Dendritic cell treated with granulocyte-macrophage colony-stimulating factor and Interleukin-4, amounts not matched to agents 40 ng/mL and 50 ng/mL, for 4 days (primary cell): Measurements from ENCODE around the gene SNW1.
"Not testable (repeated sequence)": the region's sequence is repeated elsewhere in the genome, so short reads cannot be mapped to it uniquely, and the experiment has no call there.

Experiments used
- H3K27ac Mint-ChIP-seq: one replicate; pipeline ENCODE4 v1.8.0; 2022; ENCODE audit warnings: mild to moderate bottlenecking, mixed read lengths
- H3K27me3 Mint-ChIP-seq: one replicate; pipeline ENCODE4 v1.8.0; 2022; ENCODE audit warnings: mild to moderate bottlenecking, mixed read lengths
- H3K36me3 Mint-ChIP-seq: one replicate; pipeline ENCODE4 v1.8.0; 2022; ENCODE audit warnings: low read depth, mixed read lengths
- H3K4me1 Mint-ChIP-seq: one replicate; pipeline ENCODE4 v1.8.0; 2022; ENCODE audit warnings: low read depth, mixed read lengths
- H3K4me3 Mint-ChIP-seq: one replicate; pipeline ENCODE4 v1.8.0; 2022; ENCODE audit warnings: mild to moderate bottlenecking, moderate library complexity, mixed read lengths
- H3K9me3 Mint-ChIP-seq: one replicate; pipeline ENCODE4 v1.8.0; 2022; ENCODE audit warnings: mixed read lengths
- intact Hi-C: fragments of 100-400 bp; cut with micrococcal nuclease; formaldehyde crosslinking; loops from one replicate; pipeline ENCODE4 v1.15.0; 2022

The SNW1 gene

DNA sequence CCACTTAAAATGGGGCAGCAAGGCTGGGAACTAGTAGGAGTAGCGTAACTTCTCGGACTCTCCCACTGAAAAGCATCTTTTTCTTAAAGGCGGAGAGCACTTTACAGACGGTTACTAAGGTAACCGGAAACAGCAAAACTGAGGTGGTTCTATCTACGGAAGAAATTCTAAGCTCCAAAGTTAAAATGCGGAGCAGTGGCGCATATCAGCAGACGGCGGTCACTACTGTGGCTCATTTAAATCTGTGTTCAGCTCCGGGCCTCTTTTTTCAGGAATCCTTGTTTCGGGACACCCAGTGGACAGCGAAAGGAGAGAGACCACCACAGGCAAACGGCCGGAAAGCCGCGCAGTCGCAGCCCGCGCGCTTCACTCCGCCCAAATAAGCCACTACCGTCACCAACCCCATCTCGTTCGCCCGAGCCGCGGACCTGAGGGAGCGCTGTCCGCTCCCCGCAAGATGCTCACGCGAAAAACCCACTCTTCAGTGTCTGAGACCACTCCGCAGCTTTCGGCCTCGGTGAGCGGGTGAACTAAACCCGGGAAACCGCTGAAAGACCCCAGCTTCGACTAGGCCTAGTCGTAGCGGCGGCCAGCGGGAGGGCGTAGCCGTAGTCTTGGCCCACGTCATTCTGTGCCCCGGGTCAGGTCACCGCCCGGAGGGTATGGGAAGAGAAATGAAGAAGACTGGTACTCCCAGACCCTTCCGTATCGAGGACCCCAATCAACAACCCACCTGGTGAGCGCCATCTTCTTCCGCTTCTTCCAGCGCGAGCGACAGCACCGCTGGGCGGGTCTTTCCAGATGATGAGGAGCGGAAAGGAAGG is at the start of gene SNW1:
TSS of gene SNW1 (minus strand) at position 776 of the 824 bp plus-strand sequence. CDS start at position 747, 29 bp downstream.
- H3K36me3 Mint-ChIP-seq: peaks cover 43% of the 10 kb centered on the region
- H3K4me1 Mint-ChIP-seq: peaks cover 38% of the 10 kb centered on the region
- intact Hi-C loops: loop anchor here (1.0 to 2.0 kb wide), 2 partner anchors 40 to 52 kb away; partner anchors contain the start of genes ADCK1, ALKBH1 and SLIRP

DNA sequence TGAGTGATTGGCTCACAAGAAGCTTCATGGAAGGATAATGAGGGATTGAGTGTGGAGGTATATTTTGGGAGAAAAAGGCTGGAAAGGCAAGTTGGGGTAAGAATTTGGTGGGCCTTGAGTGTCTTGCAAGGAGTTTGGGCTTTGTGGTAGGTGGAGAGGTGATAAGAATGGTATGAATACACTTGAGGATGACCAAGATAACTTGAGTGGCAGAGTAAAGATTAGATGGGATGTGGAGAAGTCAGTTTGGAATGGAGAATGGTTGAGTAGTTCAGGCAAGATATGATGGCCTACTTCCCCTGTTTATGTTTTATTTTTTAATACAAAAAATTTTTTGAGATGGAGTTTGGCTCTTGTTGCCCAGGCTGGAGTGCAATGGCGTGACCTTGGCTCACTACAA is 48.1 kb upstream of the SNW1 start:
- no peak overlapping the region for H3K27ac Mint-ChIP-seq
- peaks cover 21% of the 10 kb centered on the region for H3K4me1 Mint-ChIP-seq
- H3K4me3 Mint-ChIP-seq: no peak overlapping the region
- intact Hi-C loops: no loop called here
- H3K36me3 Mint-ChIP-seq: no peaks in the 10 kb centered on the region
- H3K9me3 Mint-ChIP-seq: no peaks in the 10 kb centered on the region
- H3K27me3 Mint-ChIP-seq: no peaks in the 10 kb centered on the region

More for the DNA sequence above, at the start of gene SNW1:
- no peaks in the 10 kb centered on the region for H3K9me3 Mint-ChIP-seq
- H3K27me3 Mint-ChIP-seq: no peaks in the 10 kb centered on the region
- peak within 1 kb of the TSS; percentile 87 for H3K4me3 Mint-ChIP-seq
- H3K27ac Mint-ChIP-seq: peak within 1 kb of the TSS; percentile 96

- intact Hi-C loops: no loop called here
- Mint-ChIP-seq H3K4me1 (peaks cover 19% of the 10 kb centered on the region), H3K4me3 (no peak overlapping the region), H3K36me3 (no peaks in the 10 kb centered on the region), H3K9me3 (no peaks in the 10 kb centered on the region), H3K27me3 (no peaks in the 10 kb centered on the region), H3K27ac (peak overlapping the region; percentile 69)
Measured at GRCh38 chr14:77808250-77808649, 47.3 kb upstream of the SNW1 start.

GRCh38 chr14:77805706-77806105 is 44.8 kb upstream of the SNW1 start:
- Mint-ChIP-seq H3K4me3 (no peak overlapping the region), H3K27me3 (no peaks in the 10 kb centered on the region), H3K9me3 (no peaks in the 10 kb centered on the region), H3K27ac (peak overlapping the region; percentile 20), H3K36me3 (no peaks in the 10 kb centered on the region), H3K4me1 (peaks cover 20% of the 10 kb centered on the region)
- intact Hi-C loops: no loop called here

DNA sequence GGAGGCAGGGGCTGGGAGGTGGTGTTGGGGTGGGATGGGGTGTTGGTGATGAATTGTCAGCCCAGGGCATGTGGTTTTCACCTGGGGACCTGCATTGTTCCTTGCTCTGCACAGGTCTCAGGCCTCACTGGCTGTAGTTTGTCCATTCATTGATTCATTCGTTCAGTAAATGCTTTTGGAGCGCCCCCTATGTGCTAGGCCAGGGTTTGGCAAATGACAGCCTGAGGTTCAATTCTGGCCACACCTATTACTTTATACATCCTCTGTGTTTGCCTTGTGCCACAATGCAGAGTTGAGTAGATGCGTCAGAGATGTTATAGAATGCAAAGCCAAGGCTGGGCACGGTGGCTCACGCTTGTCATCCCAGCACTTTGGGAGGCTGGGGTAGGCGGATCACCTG is 43.6 kb upstream of the SNW1 start:
- Mint-ChIP-seq H3K9me3 (no peaks in the 10 kb centered on the region), H3K27ac (no peak overlapping the region), H3K4me1 (peaks cover 27% of the 10 kb centered on the region), H3K36me3 (peaks cover 6% of the 10 kb centered on the region), H3K4me3 (no peak overlapping the region), H3K27me3 (no peaks in the 10 kb centered on the region)
- intact Hi-C loops: loop anchor here (5.0 kb wide), 1 partner anchor 97 kb away; the partner anchor contains the start of genes ALKBH1 and SLIRP

- H3K9me3 Mint-ChIP-seq: no peaks in the 10 kb centered on the region
- H3K27me3 Mint-ChIP-seq: peaks cover 2% of the 10 kb centered on the region
- H3K36me3 Mint-ChIP-seq: peaks cover 6% of the 10 kb centered on the region
- peak overlapping the region; percentile 91 for H3K4me3 Mint-ChIP-seq
- peak overlapping the region; percentile 95 for H3K27ac Mint-ChIP-seq
- intact Hi-C loops: loop anchor here (1.0 to 5.0 kb wide), 2 partner anchors 40 to 94 kb away; partner anchors contain the start of genes ALKBH1, SLIRP and SNW1
- peaks cover 20% of the 10 kb centered on the region for H3K4me1 Mint-ChIP-seq
Measured at GRCh38 chr14:77800814-77801213, 39.9 kb upstream of the SNW1 start.

DNA sequence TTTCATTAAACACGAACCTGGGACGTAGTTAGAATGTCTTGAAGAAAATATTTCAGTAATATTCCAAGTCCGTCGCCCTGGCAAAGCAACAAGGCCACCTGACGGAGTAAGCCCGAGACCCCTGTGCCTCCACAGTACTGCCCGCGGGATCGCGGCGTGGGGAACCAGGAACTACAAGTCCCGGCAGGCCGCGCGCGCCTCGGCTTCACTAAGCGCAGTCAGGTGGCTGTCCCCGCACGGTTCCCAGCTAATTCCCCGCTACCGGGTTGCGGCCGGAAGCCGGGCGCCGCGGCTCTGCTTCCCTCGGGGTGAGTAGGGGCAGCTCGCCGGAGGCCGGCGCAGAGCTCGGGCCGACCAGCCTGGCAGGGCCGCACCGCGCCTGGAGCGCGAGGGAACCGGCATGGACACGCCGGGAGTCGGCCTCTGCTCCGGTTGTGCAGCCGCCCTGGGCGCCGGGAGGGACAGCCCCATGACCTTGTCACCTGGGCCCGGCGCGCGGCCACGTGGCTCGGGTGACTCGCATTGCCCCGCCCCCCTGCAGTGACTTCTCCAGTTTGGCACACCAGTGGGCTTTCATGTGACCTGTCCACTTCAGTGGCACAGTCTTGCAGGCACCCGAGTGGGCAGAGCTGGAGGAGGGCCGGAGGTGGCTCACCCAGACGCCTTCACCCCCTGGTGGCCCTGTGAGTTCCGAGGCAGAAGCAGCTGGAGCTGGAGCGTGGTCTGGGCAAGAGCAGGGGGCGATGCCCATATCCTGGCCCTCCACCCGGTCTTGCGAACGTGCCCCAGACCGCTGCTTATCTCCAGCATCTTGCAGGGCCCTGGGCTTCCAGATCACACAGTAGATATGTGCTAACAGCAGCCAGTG is 39.1 kb upstream of the SNW1 start, which contains the start of gene ADCK1:
TSS of gene ADCK1 (plus strand) at position 247 of the 868 bp plus-strand sequence. CDS start 18,870 bp downstream, outside the sequence.
- Mint-ChIP-seq H3K9me3 (no peaks in the 10 kb centered on the region), H3K4me1 (peaks cover 14% of the 10 kb centered on the region), H3K4me3 (peak within 1 kb of the TSS; percentile 91), H3K27me3 (peaks cover 2% of the 10 kb centered on the region), H3K36me3 (peaks cover 6% of the 10 kb centered on the region), H3K27ac (peak within 1 kb of the TSS; percentile 95)
- intact Hi-C loops: loop anchor here (1.0 to 5.0 kb wide), 2 partner anchors 39 to 93 kb away; partner anchors contain the start of genes ALKBH1, SLIRP and SNW1

DNA sequence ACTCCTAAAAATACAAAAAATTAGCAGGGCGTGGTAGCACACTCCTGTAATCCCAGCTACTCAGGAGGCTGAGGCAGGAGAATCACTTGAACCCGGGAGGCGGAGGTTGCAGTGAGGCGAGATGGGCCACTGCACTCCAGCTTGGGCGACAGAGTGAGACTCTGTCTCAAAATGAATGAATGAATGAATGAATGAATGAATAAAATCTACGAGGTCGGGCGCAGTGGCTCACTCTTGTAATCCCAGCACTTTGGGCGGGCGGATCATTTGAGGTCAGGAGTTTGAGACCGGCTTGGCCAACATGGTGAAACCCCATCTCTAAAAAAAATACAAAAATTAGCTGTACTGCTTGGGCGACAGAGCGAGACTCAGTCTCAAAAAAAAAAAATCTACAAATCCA is 38.5 kb upstream of the SNW1 start:
- H3K4me3 Mint-ChIP-seq: peak overlapping the region; percentile 91
- H3K9me3 Mint-ChIP-seq, H3K27me3 Mint-ChIP-seq, intact Hi-C loops, H3K36me3 Mint-ChIP-seq: not testable (repeated sequence)
- H3K4me1 Mint-ChIP-seq: peaks cover 14% of the 10 kb centered on the region
- H3K27ac Mint-ChIP-seq: peak overlapping the region; percentile 95

GRCh38 chr14:77794357-77794756 is 33.4 kb upstream of the SNW1 start:
- intact Hi-C loops: no loop called here
- no peak overlapping the region for H3K4me3 Mint-ChIP-seq
- no peak overlapping the region for H3K27ac Mint-ChIP-seq
- peaks cover 2% of the 10 kb centered on the region for H3K4me1 Mint-ChIP-seq
- H3K27me3 Mint-ChIP-seq: peaks cover 11% of the 10 kb centered on the region
- H3K36me3 Mint-ChIP-seq: no peaks in the 10 kb centered on the region
- no peaks in the 10 kb centered on the region for H3K9me3 Mint-ChIP-seq

DNA sequence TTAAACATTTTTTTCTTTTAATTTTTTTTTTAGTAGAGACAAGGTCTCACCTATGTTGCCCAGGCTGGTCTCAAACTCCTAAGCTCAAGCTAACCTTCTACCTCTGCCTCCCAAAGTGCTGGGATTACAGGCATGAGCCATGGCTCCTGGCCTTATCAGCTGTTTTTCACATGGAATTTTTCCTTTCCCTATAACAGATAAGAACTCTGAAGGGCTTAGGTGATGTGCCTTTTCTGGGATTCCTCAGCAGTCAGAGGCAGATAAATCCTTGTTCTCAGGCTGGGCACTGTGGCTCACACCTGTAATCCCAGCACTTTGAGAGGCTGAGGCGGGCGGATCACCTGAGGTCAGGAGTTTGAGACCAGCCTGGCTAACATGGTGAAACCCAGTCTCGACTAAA is 32.3 kb upstream of the SNW1 start:
- H3K4me1 Mint-ChIP-seq, H3K27ac Mint-ChIP-seq, intact Hi-C loops, H3K9me3 Mint-ChIP-seq, H3K4me3 Mint-ChIP-seq, H3K36me3 Mint-ChIP-seq: not testable (repeated sequence)
- peaks cover 11% of the 10 kb centered on the region for H3K27me3 Mint-ChIP-seq

GRCh38 chr14:77791225-77791600 is 30.3 kb upstream of the SNW1 start:
- Mint-ChIP-seq H3K9me3 (no peaks in the 10 kb centered on the region), H3K27me3 (peaks cover 11% of the 10 kb centered on the region), H3K36me3 (no peaks in the 10 kb centered on the region), H3K4me3 (no peak overlapping the region), H3K4me1 (no peaks in the 10 kb centered on the region), H3K27ac (no peak overlapping the region)
- intact Hi-C loops: no loop called here

GRCh38 chr14:77790566-77791224 is 29.7 kb upstream of the SNW1 start:
- H3K27ac Mint-ChIP-seq: no peak overlapping the region
- H3K36me3 Mint-ChIP-seq: no peaks in the 10 kb centered on the region
- H3K4me3 Mint-ChIP-seq: no peak overlapping the region
- H3K27me3 Mint-ChIP-seq: peaks cover 11% of the 10 kb centered on the region
- H3K4me1 Mint-ChIP-seq: no peaks in the 10 kb centered on the region
- intact Hi-C loops: no loop called here
- H3K9me3 Mint-ChIP-seq: no peaks in the 10 kb centered on the region

DNA sequence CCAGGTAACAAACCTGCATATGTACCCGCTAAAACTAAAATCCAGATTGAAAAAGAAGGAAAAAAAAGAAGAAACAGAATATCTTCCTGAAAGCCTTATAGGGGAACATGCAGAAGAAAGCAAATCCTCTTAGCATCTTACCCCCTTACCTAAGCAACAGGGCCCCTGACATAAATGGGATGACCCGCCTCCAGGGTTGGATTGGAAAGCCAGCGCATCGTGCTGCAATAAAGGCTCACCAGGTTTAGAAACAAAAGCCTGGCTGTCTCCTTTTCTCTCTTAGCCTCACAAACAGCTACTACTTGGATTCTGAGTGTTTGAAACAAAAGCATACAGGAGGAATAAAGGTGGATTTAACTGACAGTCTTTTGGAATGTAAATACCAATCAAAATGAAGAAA is 25.2 kb upstream of the SNW1 start:
- H3K36me3 Mint-ChIP-seq: no peaks in the 10 kb centered on the region
- intact Hi-C loops: no loop called here
- no peak overlapping the region for H3K27ac Mint-ChIP-seq
- no peaks in the 10 kb centered on the region for H3K4me1 Mint-ChIP-seq
- no peaks in the 10 kb centered on the region for H3K9me3 Mint-ChIP-seq
- H3K27me3 Mint-ChIP-seq: peaks cover 2% of the 10 kb centered on the region
- H3K4me3 Mint-ChIP-seq: no peak overlapping the region
